GM12872 (cell line): ENCODE results near the gene BEND6.

Experiments
- CTCF ChIP-seq: IDR thresholded peaks from 3 replicates; pipeline ENCODE4 v1.5.1; 2011; ENCODE audit warnings: low read depth, mild to moderate bottlenecking, low read length, moderate library complexity; ENCODE audit not compliant: insufficient read depth

The BEND6 gene

GRCh38 chr6:57002197-57002596, 47.3 kb downstream of the BEND6 start:
- no peak for TF ChIP-seq CTCF

- no peak for TF ChIP-seq CTCF
Observed at GRCh38 chr6:57004292-57004691, 49.4 kb downstream of the BEND6 start.

GRCh38 chr6:57006101-57006500, 51.2 kb downstream of the BEND6 start:
- no peak for TF ChIP-seq CTCF

- TF ChIP-seq CTCF = no peak
Observed at GRCh38 chr6:57013521-57013926, 58.6 kb downstream of the BEND6 start.

- TF ChIP-seq CTCF = no peak
Observed at GRCh38 chr6:57017069-57017468, 62.2 kb downstream of the BEND6 start.

- no peak for TF ChIP-seq CTCF
Observed at GRCh38 chr6:57017841-57018240, 62.9 kb downstream of the BEND6 start.

- no peak for TF ChIP-seq CTCF
Observed at GRCh38 chr6:57019434-57019833, 64.5 kb downstream of the BEND6 start.
